Colonic mucosa (tissue), 4 donors: ENCODE measurements around the gene OR2AE1. TPM values are rescaled to one million over a fixed set of nuclear protein-coding genes. Genes with fewer than 3 reads are reported as not detected.
A peak's percentile ranks its signal among the peaks of the same experiment; 100 is the strongest.

Experiments
- DNase-seq: peaks from one replicate; pipeline ENCODE4 v3.0.0-alpha.2; 2020
- H3K27ac ChIP-seq: fragments of 200-600 bp; one replicate; pipeline ENCODE4 v1.8.0; 2021
- H3K27me3 ChIP-seq: fragments of 200-600 bp; one replicate; pipeline ENCODE4 v1.8.0; 2021
- H3K36me3 ChIP-seq: fragments of 200-600 bp; one replicate; pipeline ENCODE4 v1.8.0; 2021
- H3K4me1 ChIP-seq: fragments of 200-600 bp; one replicate; pipeline ENCODE4 v1.8.0; 2021; ENCODE audit warnings: mild to moderate bottlenecking
- H3K4me3 ChIP-seq: fragments of 200-600 bp; one replicate; pipeline ENCODE4 v1.8.0; 2021
- H3K9ac ChIP-seq, 2 donors: one replicate each; pipeline ENCODE4 v1.7.0; 2013; ENCODE audit warnings: control low read depth in 2 of 2, low read depth in 2 of 2, low read length in 2 of 2
- H3K9me3 ChIP-seq: fragments of 200-600 bp; one replicate; pipeline ENCODE4 v1.8.0; 2021
- CTCF ChIP-seq: fragments of 200-600 bp; IDR thresholded peaks from one replicate; pipeline ENCODE4 v1.8.0; 2022; ENCODE audit warnings: antibody characterized with exemption, mild to moderate bottlenecking
- intact Hi-C: fragments of 100-400 bp; cut with DNase I; formaldehyde crosslinking; loops from one replicate; pipeline ENCODE4 v1.14.1; 2022
- total RNA-seq, 2 donors: library from RNA; stranded (reverse); fragmentation: NEBNext Ultra II Directional in 1 of 2; extraction: Animal tissue kit (Norgen Biotek cat#: 25700) in 1 of 2; gene quantifications; one replicate each; pipeline ENCODE4 v1.2.1, GENCODE V29; 2021
- donor health status: healthy.
- donor health status: DM: no; HTN: no; CAD: no.
- donor health status: DM: no; HTN: no; CAD: no.

The OR2AE1 gene
- total RNA-seq, 2 donors from 2014 or later, result not detected

DNA sequence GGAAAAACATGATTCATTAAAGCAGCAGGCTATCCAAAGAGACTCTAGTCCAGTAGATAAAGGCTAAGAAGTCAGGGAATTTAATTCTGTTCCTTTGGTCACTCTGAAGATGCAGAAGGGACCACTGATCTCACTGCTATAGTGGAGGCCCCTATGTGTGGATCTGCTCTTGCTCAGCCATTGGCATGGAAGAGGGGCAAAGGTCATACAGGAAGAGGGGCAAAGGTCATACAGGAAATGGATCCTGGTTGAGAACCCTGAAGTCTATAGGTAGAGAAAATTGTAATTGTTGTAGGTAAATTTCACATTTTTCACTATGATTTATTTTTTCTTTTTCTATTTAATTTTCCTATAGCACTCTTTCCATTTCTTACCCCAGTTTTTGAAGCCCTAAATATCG is 21.6 kb downstream of the OR2AE1 start:
- no peak overlapping the region for H3K27ac ChIP-seq
- no peak for TF ChIP-seq CTCF

GRCh38 chr7:99848420-99849216 is 28.2 kb downstream of the OR2AE1 start:
- H3K36me3 ChIP-seq, result no peaks in the 10 kb centered on the region
- no peaks in the 10 kb centered on the region for H3K27me3 ChIP-seq
- H3K27ac ChIP-seq, result no peak overlapping the region
- H3K9ac ChIP-seq, result no peak overlapping the region
- intact Hi-C loops, result loop anchor here (10.0 kb wide), 1 partner anchor 314 kb away; no protein-coding TSS in a partner anchor
- H3K4me3 ChIP-seq, result no peak overlapping the region
- no peaks in the 10 kb centered on the region for H3K9me3 ChIP-seq
- no peak for TF ChIP-seq CTCF
- H3K4me1 ChIP-seq, result no peaks in the 10 kb centered on the region
- peak; percentile 32 for DNase-seq

More for the DNA sequence above, 21.6 kb downstream of the OR2AE1 start:
- DNase-seq, result no peak
- Histone ChIP-seq H3K9me3 (no peaks in the 10 kb centered on the region), H3K36me3 (no peaks in the 10 kb centered on the region), H3K4me1 (no peaks in the 10 kb centered on the region), H3K27me3 (no peaks in the 10 kb centered on the region), H3K4me3 (no peak overlapping the region), H3K9ac (no peak overlapping the region)
- intact Hi-C loops, result no loop called here

DNA sequence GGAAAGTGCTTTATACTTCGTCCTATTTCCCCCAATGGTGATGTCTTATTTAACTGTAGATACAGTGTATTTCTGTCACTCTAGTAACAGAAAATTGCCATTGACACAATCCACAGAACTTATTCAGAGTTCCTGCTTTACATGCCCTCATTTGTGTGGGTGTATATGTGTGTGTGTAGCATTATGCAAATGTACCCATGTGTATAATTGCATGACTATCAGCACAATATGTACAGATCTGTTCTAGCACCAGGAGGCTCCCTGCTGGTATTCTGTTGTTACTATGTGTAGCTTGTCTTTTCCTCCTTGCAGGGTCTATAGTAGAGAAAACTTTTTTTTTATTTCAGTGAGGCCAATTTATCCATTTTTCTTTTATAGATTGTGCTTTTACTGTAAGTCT is 32.5 kb downstream of the OR2AE1 start:
- Histone ChIP-seq H3K27me3 (no peaks in the 10 kb centered on the region), H3K9me3 (no peaks in the 10 kb centered on the region)
- no peak for DNase-seq

DNA sequence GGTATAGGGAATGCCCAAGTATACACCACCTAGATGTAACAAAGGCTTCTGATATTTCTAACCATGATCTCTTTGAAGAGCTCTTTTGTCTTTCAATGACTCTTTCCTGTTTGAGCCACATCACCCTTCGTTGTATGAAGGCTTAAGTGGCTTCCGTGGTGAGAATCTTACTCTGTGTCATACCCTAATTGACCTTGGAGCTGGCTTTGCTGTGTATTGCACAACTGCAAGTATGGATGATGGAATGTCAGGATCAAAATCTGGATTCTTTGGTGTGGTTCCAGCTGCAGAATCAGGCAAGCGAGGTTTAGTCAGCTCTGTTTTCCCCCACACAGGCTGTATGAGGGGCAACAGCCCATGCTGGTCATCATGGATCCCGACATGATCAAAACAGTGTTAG is 33.0 kb downstream of the OR2AE1 start:
- no peak overlapping the region for H3K27ac ChIP-seq
- no peaks in the 10 kb centered on the region for H3K9me3 ChIP-seq
- H3K4me3 ChIP-seq, result no peak overlapping the region
- peaks cover 3% of the 10 kb centered on the region for H3K4me1 ChIP-seq
- H3K9ac ChIP-seq, result no peak overlapping the region
- no peak for DNase-seq
- H3K27me3 ChIP-seq, result no peaks in the 10 kb centered on the region
- intact Hi-C loops, result loop anchor here (10.0 kb wide), 1 partner anchor 309 kb away; no protein-coding TSS in a partner anchor
- H3K36me3 ChIP-seq, result no peaks in the 10 kb centered on the region
- TF ChIP-seq CTCF, result no peak

More for the DNA sequence above, 32.5 kb downstream of the OR2AE1 start:
- Histone ChIP-seq H3K4me3 (no peak overlapping the region), H3K36me3 (no peaks in the 10 kb centered on the region), H3K27ac (no peak overlapping the region), H3K4me1 (peaks cover 3% of the 10 kb centered on the region), H3K9ac (no peak overlapping the region)
- intact Hi-C loops, result loop anchor here (10.0 kb wide), 1 partner anchor 310 kb away; no protein-coding TSS in a partner anchor
- TF ChIP-seq CTCF, result no peak

GRCh38 chr7:99842926-99843325 is 33.9 kb downstream of the OR2AE1 start:
- intact Hi-C loops, result loop anchor here (10.0 kb wide), 1 partner anchor 308 kb away; no protein-coding TSS in a partner anchor
- no peak overlapping the region for H3K27ac ChIP-seq
- TF ChIP-seq CTCF, result no peak
- no peaks in the 10 kb centered on the region for H3K36me3 ChIP-seq
- H3K9ac ChIP-seq, result no peak overlapping the region
- peaks cover 3% of the 10 kb centered on the region for H3K4me1 ChIP-seq
- H3K27me3 ChIP-seq, result no peaks in the 10 kb centered on the region
- H3K9me3 ChIP-seq, result no peaks in the 10 kb centered on the region
- no peak overlapping the region for H3K4me3 ChIP-seq
- no peak for DNase-seq
